GM19239 (cell line): ENCODE results near the gene CREB5.

Source experiments
- DNase-seq: peaks from one replicate; pipeline ENCODE4 v3.0.0; 2011; ENCODE audit warnings: low spot score; ENCODE audit not compliant: insufficient read length
- FAIRE-seq: peaks from 2 replicates; lab custom pipeline; 2011; peaks lifted over from hg19 to GRCh38; lab: Jason Lieb, UNC

CREB5 gene, protein sequence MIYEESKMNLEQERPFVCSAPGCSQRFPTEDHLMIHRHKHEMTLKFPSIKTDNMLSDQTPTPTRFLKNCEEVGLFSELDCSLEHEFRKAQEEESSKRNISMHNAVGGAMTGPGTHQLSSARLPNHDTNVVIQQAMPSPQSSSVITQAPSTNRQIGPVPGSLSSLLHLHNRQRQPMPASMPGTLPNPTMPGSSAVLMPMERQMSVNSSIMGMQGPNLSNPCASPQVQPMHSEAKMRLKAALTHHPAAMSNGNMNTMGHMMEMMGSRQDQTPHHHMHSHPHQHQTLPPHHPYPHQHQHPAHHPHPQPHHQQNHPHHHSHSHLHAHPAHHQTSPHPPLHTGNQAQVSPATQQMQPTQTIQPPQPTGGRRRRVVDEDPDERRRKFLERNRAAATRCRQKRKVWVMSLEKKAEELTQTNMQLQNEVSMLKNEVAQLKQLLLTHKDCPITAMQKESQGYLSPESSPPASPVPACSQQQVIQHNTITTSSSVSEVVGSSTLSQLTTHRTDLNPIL

DNA sequence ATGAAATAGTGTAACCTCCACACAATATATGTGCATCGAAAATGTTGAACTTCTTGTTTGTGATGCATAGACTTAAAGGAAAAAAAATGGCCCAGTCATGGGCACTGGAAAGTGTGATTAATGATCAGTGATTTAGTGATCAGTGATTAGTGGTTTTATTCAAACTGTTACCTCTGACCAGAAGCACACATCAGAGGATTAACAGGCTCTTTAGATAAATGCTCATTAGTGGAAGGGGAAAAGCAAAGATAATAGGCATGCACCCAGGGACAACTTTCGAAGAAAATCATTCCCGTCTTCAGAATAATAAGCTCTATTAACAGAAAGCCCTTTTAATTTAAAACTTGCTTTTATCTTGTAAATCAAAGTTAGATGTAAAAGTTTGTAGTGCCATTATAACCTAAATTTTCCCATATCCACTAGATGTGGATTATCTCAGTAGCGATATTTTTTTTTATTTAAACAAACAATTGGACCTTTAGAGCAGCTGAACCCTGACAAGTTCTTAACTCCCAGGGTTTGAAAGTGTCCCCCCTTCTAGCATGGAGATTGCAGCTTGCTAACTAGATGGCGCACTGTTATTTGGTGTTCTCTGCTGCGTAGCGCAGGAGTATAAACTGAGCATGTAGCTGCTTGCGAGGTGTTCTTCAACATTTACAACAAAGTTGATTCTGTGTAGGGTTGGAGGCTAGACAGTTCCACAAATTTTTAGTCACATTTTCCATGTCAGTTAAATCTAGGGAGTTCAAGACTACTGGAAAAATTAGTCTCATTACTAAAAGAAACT lies at the start of gene CREB5:
TSS of gene CREB5 (plus strand) at position 643 of the 787 bp plus-strand sequence. CDS start 397 bp downstream, outside the sequence.
- FAIRE-seq = no peak
- no peak for DNase-seq

- no peak for FAIRE-seq
These were observed 49.5 kb upstream of the CREB5 start for GRCh38 chr7:28362812-28363211.

DNA sequence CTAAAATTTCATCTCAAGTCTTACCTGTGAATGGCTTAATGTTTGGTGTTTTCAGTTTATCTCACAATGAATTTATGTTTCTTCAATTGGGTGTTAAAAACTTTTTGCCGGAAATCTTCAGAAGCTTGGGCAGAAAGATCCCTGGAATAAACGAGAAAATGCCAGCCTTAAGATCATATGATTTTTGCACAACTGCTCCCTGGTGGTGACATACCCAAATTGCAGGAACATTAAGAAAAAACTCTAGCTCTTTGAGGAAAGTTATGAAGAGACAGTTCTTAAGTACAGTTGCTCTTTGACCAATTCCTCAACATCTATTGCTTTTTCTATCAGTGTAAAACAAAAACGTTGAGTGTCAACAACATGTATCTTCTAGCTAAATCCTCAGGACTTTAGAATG lies 48.2 kb upstream of the CREB5 start:
- FAIRE-seq (no peak), DNase-seq (no peak)

More at GRCh38 chr7:28362812-28363211, 49.5 kb upstream of the CREB5 start:
- no peak for DNase-seq

DNA sequence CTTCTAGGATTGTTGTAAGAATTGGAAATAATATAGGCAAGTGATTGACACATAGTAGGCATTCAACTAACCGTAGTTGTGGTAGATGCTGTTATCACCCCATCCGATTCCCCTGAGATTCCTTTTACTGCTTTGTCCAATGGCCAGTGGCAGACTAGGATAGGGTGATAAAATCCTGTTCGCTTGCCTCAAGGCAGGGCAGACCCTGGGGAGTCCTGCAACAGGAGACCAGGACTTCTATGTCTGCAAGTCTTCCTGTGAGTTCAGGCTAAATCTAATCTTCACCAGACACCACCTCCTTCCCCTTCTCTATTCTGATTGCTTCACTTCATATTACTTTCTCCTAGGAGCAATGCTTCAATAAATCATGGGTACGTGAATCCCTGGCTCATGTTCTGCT lies 42.8 kb upstream of the CREB5 start:
- no peak for DNase-seq
- FAIRE-seq = no peak

- FAIRE-seq = no peak
- DNase-seq = no peak
These were observed 40.5 kb upstream of the CREB5 start for GRCh38 chr7:28371846-28372245.

DNA sequence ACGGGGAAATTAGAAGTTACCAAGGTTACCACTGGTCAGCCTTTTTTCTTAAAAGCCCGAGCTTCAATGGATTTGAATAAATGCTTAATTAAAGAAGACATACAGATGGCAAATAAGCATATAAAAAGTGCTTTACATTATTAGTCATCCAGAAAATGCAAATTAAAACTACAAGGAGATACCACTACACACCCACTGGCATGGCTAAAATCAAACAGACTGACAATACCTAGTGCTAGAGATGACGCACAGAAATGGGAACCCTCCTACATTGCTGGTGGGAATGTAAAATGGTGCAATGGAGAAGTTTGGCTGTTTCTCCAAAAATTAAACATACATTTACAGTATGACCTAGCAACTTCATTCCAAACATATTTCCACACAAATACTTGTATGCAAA lies 38.3 kb upstream of the CREB5 start:
- DNase-seq (no peak), FAIRE-seq (no peak)

GRCh38 chr7:28375729-28376128 lies 36.6 kb upstream of the CREB5 start:
- FAIRE-seq = no peak

GRCh38 chr7:28376634-28377033 lies 35.7 kb upstream of the CREB5 start:
- no peak for DNase-seq
- FAIRE-seq = no peak

More at GRCh38 chr7:28375729-28376128, 36.6 kb upstream of the CREB5 start:
- no peak for DNase-seq

- FAIRE-seq (no peak), DNase-seq (no peak)
These were observed 33.7 kb upstream of the CREB5 start for GRCh38 chr7:28378574-28379149.

GRCh38 chr7:28381466-28381865 lies 30.9 kb upstream of the CREB5 start:
- no peak for FAIRE-seq

DNA sequence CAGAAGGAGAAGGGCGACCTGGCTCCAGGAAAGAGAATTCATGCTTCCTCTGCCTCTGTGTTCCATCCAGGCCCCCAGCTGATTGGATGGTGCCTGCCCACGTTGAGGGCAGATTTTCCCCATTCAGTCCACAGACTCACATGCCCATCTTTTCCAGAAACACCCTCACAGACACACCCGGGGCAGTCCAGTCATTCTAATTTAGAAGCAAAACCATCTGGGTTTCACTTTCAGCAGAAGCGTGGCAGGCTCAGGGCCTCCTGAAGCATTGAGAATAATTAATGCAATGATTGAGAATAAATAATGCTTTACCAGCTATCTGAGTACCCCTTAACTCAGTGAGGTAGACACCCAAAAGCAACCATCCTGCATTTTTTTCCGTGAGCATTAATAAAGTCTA lies 30.2 kb upstream of the CREB5 start:
- DNase-seq (no peak), FAIRE-seq (no peak)

More at GRCh38 chr7:28381466-28381865, 30.9 kb upstream of the CREB5 start:
- no peak for DNase-seq

- FAIRE-seq (no peak), DNase-seq (no peak)
These were observed 28.3 kb upstream of the CREB5 start for GRCh38 chr7:28383975-28384374.

DNA sequence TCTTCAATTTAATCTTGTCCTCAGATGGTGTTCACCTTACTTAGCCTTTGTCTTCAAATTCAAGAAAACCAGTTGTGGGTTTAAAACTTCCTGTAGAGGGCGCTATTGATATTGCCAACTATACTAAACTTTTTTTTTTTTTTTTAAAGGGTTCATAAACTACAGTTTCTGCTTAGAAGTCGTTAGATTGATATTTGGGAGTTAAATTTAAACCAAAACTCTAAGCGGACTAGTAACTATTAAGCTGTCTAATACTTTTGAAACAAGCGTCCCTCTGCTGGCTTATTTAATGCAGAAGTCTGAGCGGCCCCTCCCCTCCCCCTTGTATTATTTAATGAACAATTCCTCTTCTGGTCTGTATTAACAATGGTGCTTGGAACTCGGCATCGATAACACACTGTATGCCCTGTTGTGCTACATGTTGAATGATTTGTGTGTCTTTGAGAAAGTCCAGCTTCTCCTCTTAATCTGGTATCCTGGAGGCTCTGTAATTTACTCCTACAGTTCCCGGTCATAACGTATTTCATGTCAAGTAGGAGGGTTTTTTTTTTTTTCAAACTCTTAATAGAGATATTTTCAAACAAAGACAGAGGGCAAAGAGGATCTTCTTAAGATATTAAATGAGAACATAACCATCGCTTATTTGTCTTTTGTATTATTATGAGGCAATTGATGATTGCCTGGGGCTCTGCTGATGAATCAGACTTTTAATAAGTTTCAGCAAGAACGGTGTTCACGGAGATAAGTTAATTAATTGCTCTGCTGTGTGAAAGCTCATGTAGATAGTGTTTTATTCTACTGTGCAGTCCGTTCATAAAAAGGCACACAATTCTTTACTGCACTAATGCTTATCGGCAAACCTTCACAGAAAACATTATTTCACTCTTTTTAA lies 22.6 kb upstream of the CREB5 start:
- no peak for FAIRE-seq
- no peak for DNase-seq

DNA sequence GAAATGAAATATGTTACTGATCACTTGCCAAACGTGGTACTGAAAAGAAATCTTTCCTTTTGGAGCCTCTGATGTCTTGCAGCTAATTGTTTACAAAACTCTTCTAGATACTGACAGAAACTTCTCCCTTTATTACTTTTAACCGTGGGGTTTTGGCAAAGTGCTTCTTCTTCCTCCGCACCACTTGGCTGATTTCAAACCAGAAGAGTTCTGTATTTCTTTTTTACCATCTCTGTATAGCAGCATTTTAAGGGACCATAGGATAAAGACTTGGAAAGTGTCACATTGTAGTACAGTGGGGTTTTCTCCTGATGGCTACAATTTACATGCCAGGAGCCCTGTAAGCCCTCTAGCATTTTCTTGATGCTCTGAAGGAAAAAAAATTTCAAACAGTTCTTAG lies 21.9 kb upstream of the CREB5 start:
- no peak for FAIRE-seq
- no peak for DNase-seq

DNA sequence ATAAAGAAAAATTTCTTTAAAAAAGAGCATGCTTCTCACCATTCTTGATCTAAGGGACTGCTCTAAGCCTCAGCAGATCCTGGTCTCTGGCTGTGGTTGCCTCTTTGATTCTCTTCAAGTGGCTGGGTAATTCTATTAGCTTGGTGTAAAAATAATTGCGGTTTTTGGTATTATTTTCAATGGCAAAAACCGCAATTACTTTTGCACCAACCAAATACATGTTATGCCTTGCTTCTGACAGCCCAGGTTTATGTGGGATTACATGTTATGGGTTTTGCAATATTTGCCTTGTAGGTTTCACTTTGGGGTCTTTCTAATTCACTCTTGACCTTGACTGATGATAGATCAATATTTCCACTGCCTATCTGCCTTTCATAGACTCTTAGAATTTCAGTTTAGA lies 20.0 kb upstream of the CREB5 start:
- DNase-seq (no peak), FAIRE-seq (no peak)

- FAIRE-seq (no peak), DNase-seq (no peak)
These were observed 16.9 kb upstream of the CREB5 start for GRCh38 chr7:28395404-28395803.

GRCh38 chr7:28395831-28396230 lies 16.5 kb upstream of the CREB5 start:
- FAIRE-seq (no peak), DNase-seq (no peak)

DNA sequence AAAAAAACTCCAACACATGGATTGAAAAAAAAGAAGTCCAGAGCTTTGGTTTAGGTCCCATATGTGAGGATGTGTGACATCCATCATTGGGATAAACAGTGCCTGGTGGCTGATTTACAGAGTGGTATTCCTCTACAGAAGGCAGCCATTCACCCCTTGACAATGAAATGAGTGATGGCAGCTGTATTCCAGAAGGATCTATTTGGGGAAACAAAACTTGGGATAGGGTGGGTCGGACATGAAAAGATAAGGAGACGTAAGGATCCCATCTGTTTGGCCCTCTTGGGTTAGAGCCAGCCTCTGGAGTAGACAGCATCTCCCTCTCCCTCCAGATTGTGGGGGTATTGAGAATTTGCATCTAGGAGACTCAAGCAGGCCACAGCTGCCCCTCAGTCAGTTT lies 15.2 kb upstream of the CREB5 start:
- FAIRE-seq = no peak

GRCh38 chr7:28400838-28401360 lies 11.4 kb upstream of the CREB5 start:
- FAIRE-seq = no peak
- no peak for DNase-seq

More for the DNA sequence above, 15.2 kb upstream of the CREB5 start:
- DNase-seq = no peak
